Raji (cell line): ENCODE measurements around the gene SLC9A2.
A peak's percentile ranks its signal among the peaks of the same experiment; 100 is the strongest.

ENCODE experiments used
- POLR2A ChIP-seq: IDR thresholded peaks from 2 replicates; pipeline ENCODE4 v1.6.1; 2011; ENCODE audit warnings: low read depth, low read length, control low read depth; ENCODE audit not compliant: insufficient read depth

SLC9A2 gene

GRCh38 chr2:102726128-102727087 is 107.1 kb downstream of the SLC9A2 start:
- no peak for TF ChIP-seq POLR2A

- no peak for TF ChIP-seq POLR2A
Observed at GRCh38 chr2:102735416-102736109, 116.2 kb downstream of the SLC9A2 start.

GRCh38 chr2:102736110-102736409 is 116.7 kb downstream of the SLC9A2 start:
- TF ChIP-seq POLR2A = no peak

- TF ChIP-seq POLR2A = peak; percentile 98
Observed at GRCh38 chr2:102736410-102737409, 117.4 kb downstream of the SLC9A2 start.

GRCh38 chr2:102737431-102737830 is 118.1 kb downstream of the SLC9A2 start:
- no peak for TF ChIP-seq POLR2A

GRCh38 chr2:102743259-102743658 is 123.9 kb downstream of the SLC9A2 start:
- TF ChIP-seq POLR2A = no peak

GRCh38 chr2:102748107-102748506 is 128.8 kb downstream of the SLC9A2 start:
- TF ChIP-seq POLR2A = no peak

- no peak for TF ChIP-seq POLR2A
Observed at GRCh38 chr2:102749938-102750337, 130.6 kb downstream of the SLC9A2 start.

GRCh38 chr2:102753563-102754159 is 134.3 kb downstream of the SLC9A2 start:
- TF ChIP-seq POLR2A = no peak

- no peak for TF ChIP-seq POLR2A
Observed at GRCh38 chr2:102754456-102755145, 135.2 kb downstream of the SLC9A2 start.

GRCh38 chr2:102755284-102755683 is 135.9 kb downstream of the SLC9A2 start:
- no peak for TF ChIP-seq POLR2A

- TF ChIP-seq POLR2A = no peak
Observed at GRCh38 chr2:102758439-102758838, 139.1 kb downstream of the SLC9A2 start.
